Adrenal gland (tissue), 5 donors: Measurements from ENCODE around the gene EDNRA.

Experiments used
- POLR2A ChIP-seq, 2 donors: fragments of 450-650 bp; IDR thresholded peaks; one replicate each; pipeline ENCODE4 v1.6.1; 2017; ENCODE audit warnings: antibody characterized with exemption in 2 of 2, mild to moderate bottlenecking in 2 of 2, moderate library complexity in 1 of 2
- TF ChIP-seq, protein P1 (sequence below), 6 experiments: fragments of 450-650 bp in 4 of 6; fragments of 200-600 bp in 2 of 6; sonication (generic) in 1 of 6; IDR thresholded peaks; 1 replicate in 5 of 6; 2 replicates in 1 of 6; pipeline versions ENCODE4 v1.5.1 to v1.8.0; 2016 to 2021; ENCODE audit warnings: antibody characterized with exemption in 6 of 6, mild to moderate bottlenecking in 2 of 6, moderate library complexity in 1 of 6
- donor health status: DM: no; HTN: no; CAD: no.

DNA sequence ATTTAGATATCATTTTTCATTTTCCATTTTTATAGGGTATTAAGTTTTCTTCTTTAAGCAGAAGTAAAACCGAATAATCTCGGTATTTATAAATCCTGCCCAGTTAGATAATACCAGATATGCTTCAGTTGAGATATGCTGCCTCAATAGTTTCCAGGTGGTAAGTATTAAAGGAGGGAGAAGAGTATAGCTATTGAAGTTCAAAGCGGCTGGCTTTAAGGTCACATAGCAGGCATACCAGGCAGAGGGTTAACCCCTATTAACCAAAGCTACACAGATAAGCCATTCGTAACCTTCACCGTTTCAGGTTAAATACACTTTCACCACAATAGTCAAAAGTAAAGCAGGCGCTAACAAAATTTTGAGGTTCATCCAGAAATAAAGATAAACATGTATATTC, 54.2 kb downstream of the EDNRA start:
- TF ChIP-seq, protein P1, sequence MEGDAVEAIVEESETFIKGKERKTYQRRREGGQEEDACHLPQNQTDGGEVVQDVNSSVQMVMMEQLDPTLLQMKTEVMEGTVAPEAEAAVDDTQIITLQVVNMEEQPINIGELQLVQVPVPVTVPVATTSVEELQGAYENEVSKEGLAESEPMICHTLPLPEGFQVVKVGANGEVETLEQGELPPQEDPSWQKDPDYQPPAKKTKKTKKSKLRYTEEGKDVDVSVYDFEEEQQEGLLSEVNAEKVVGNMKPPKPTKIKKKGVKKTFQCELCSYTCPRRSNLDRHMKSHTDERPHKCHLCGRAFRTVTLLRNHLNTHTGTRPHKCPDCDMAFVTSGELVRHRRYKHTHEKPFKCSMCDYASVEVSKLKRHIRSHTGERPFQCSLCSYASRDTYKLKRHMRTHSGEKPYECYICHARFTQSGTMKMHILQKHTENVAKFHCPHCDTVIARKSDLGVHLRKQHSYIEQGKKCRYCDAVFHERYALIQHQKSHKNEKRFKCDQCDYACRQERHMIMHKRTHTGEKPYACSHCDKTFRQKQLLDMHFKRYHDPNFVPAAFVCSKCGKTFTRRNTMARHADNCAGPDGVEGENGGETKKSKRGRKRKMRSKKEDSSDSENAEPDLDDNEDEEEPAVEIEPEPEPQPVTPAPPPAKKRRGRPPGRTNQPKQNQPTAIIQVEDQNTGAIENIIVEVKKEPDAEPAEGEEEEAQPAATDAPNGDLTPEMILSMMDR (IDR thresholded peaks at IDR 0.05), result no peak
- no peak for TF ChIP-seq POLR2A (IDR thresholded peaks at IDR 0.05)
